Stimulated activated naive CD4-positive, alpha-beta T cell treated with Interleukin-2 at 50 U/mL for 16 hours (primary cell): ENCODE results near the gene PAPPA.

Source experiments
- DNase-seq: peaks from one replicate; lab custom pipeline; 2025; lab: John Stamatoyannopoulos, UW

Gene PAPPA

DNA sequence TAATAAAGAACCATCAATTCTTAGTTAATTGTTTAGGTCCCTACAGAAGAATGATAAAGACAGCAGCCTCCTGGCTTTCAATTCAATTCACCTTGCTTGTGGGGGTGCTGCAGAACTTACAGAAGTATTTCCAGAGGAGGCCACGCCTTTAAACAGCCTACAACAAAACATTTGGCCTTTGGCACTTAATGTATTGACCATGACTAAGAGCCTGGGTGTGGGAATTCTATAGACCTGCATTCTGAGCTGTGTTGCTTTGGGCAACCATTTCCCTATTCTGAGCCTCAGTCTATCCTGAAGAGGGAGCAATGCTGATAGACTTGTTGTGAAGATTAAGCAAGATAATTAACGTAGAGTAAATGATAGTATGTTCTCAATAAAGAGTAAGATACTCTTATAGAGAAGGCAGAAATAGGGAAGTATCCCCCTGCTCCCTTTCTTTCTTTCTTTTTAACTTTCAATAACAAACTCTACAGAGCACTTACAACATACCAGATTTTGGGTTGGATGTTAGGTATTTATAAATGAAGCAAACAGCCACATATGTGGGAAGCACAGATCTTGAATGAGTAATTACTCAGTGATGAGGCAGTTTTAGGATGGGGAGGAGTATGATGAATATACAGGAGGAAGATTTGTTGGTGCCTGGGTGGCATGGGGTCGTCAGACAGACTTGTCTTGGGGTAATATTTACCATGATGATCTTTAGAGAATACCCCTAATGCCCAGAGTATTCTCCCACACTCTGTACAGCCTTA lies 28.4 kb downstream of the PAPPA start:
- DNase-seq, result no peak

GRCh38 chr9:116182876-116183275 lies 29.3 kb downstream of the PAPPA start:
- no peak for DNase-seq

- no peak for DNase-seq
Measured at GRCh38 chr9:116187570-116188170, 34.1 kb downstream of the PAPPA start.

GRCh38 chr9:116189683-116190082 lies 36.1 kb downstream of the PAPPA start:
- no peak for DNase-seq

GRCh38 chr9:116190637-116191396 lies 37.2 kb downstream of the PAPPA start:
- no peak for DNase-seq

DNA sequence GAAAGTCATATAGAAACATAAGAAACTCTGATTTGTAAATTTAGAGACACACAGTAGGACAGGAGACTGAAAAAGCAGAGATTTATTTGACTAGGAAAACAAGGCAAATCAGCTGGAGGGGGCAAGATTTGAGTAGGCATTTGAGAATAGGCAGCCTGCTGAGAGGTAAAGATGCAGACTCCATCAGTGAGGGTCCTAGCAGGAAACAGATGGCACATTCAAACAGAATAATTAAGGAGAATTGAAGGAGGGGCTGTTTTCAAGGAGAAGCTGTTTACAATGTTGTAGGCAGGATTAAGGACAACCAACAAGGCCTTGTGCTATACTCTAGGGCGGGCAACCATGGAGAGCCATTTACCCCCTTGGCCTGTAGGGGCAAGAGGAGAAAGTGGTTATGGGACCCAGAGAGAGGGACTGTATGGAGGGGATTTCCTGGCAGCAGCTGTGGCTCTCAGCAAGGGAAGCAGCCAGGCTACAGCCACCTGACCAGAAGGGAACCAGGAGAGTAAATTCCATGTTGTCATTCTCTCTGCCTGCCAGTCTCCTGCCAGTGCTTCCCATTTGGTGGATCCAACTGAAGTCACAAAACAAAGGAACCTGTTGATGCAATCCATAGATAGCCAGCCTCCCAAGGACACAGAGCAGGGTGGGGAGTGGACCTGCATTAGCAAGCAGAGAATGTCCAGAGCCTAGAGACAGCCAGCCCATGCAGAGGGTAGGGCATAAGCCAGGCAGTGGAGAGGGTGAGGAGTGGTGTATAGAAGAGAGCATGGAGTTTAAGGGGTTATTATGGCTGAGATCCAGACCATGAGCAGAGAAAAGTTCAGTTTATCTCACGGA lies 38.2 kb downstream of the PAPPA start:
- no peak for DNase-seq

DNA sequence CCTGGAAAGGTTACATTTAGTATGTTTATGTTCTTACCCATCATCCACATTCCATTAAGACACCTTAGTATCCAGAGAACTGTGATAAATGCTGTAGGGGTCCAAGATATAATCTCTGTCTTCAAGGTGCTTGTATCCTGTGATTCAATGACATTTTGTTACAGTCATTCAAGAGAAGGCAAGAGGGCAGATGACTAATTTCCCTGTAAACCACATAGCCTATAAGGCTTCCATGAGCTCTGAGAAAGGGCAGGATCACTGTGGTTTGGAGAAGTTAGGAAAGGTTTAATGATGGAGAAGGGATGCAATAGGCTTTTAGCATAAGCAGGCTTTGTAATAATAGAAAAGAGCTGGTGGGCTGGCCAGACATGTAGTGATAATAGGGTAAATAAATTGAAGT lies 40.0 kb downstream of the PAPPA start:
- DNase-seq, result no peak

DNA sequence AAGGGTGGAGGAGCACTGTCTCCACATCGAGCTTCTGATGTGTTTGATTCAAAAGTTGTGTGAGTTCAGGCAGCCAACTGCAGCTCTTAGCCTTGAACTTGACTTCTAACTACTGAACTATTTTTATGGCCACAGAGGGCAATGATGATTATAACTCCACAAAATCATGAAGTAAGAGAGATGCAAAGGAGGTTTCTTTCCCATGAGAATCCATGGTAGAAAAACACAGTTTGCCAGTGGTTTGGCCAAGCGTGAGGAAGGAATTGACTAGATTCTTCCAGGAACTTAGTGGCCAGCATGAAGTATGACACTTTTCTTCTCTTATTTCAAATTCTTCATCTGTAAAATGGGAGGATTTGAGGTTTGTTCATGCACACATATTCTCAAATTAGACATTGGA lies 43.2 kb downstream of the PAPPA start:
- DNase-seq, result no peak

GRCh38 chr9:116198344-116198743 lies 44.8 kb downstream of the PAPPA start:
- DNase-seq, result no peak

DNA sequence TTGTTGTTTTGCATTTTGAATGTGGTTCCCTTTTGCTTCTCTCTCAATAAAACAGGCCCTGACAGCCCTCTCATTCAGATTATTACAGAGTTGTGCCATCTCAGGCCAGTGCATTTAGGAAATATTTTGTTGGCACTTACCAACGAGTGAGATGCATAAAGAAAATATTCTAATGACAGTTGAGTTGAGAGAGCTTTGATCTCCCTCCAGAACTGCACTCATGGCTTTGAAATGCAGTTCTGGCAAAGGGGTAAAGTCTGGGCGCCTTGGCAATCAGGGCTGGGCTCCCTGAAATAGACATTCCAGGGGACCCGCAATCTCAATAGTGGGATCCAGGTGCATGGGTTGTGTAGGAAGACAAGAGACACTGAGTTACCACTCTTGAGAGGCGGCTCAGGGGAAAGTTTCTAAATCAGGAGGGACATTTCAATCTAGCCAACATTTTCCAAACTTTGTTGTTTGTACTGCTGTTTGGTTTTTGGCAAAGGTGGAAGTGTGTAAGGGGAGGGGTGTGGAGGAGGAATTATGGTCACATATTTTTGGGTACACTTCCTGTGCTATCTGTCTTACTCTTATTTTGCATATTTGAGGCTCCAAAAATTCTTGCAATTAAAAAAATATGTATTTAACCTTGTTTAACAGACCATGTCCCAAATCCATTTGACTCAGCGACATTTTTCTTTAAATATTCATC lies 48.8 kb downstream of the PAPPA start:
- no peak for DNase-seq

- no peak for DNase-seq
Measured at GRCh38 chr9:116204252-116204882, 50.8 kb downstream of the PAPPA start.

GRCh38 chr9:116207371-116208111 lies 54.0 kb downstream of the PAPPA start:
- no peak for DNase-seq

DNA sequence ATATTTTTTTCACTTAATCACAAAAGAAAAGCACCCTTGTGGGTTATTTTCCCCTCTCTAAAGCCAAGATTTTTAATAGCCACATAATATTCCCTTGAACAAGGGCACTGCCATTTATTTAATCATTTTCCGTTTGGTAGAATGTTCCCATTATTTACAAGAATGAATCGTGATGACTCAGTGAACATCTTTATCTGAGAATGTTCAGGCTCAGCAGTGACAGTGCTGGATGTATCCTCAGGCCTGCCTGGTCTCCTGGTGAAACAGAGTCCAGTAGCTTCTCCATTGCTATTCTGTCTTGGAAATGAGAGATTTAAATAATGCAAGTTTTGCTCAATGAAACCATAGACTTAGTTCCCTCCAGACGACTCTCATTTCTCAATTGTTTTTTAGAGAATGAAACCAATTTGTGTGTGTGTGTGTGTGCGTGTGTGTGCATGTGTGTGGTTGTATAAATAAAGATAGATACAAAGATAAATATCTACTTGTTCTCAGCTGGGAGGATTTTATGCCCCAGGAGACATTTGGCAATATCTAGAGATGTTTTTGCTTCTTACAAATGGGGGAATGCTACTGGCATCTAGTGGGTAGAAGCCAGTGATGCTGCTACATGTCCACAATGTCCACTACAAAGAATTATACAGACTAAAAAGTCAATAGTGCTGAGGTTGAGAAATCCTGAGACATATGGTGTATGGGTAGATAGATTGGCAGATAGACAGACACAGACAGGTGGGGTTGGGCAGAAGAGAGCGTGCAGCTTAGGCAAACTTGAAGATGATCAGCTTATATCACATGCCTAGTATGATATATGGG lies 55.0 kb downstream of the PAPPA start:
- no peak for DNase-seq

- DNase-seq, result no peak
Measured at GRCh38 chr9:116209414-116210116, 56.0 kb downstream of the PAPPA start.

DNA sequence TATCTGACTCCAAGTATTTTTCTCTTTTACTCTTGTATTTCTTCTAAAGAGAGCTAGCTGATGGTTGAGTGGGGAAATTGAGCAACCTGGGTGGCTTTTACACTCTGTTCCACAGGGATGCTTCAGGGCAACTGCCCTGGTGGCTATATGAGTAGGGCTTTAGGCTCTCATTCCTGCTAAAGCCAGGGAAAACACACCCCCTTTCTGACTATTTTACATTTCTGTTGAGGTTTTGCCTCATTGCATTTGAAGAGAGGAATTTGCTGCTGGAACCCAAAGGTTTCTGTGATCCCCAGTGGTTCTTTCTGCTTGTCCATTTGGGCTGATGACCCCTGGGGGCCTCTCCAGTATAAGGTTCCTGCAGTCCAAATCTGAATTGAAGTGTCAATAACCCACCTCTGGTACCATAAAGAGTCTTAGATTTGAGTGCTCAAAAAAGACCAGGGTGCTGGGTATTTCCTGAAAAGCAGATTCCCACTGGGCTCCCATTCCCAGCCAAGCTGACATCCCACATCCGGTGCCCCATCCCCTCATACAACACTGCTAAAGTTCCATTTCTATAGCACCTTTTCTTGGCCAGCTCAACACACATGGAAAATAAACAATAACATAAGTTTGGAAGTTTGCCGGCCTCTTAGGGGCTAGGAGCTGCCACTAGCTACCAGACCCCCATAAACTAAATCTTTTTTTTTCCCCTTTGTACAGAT lies 59.5 kb downstream of the PAPPA start:
- DNase-seq, result no peak

DNA sequence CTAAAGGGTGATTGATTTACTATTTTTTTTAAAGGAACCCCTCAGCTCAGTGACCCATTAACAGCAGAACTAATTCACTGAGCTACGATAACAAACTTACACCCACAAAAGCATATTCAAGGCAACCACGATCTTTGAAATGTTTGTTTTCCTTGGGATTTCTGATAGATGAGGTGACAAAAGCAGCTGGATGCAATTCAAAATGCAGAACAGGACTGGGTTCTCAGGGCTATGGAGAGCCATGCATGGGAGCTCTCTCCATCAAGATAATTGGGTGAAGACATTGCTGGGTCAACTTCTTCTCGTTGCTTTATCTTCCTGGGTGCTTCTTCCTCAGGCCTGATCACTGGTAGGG lies 60.1 kb downstream of the PAPPA start:
- no peak for DNase-seq

DNA sequence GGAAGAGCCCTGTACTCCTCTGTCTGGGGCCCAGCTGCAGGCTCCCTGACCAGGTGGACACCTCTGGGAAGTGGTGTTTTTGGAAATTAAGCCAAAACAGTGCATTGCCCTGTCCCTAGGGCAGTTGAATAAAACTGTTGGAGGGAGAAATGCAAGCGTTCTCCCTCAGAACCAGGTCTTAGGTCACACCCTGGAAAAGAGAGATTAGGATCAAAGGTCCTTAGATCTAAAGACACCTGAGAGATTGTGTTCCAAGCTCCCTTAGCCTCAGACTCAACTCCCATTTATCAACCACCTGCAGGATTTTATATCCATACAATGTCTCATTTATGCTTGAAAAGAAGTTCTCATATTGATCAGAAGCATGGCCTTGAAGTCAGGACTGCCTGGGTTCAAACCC lies 64.8 kb downstream of the PAPPA start:
- DNase-seq, result no peak

DNA sequence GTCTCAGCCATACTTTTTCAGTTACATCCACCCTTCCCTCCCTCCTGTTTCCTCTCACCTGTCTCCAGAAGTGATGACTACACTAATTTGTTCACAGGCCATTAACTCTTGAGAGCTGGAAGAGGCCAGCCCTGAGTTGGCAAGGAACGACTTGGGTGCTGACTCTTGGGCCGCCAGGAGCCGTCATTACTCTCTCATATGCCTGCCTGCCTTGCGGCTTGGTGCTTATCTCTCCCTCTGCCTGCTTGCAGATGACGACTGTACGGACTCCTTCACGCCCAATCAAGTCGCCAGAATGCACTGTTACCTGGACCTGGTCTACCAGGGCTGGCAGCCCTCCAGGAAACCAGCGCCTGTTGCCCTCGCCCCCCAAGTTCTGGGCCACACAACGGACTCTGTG lies 66.1 kb downstream of the PAPPA start:
- no peak for DNase-seq
